DOHH2 (cell line): ENCODE measurements around the gene PAOX.

Experiments
- H3F3A ChIP-seq: fragments of 200-600 bp; sonication (generic), shearing (Covaris generic); 2 replicates; pipeline ENCODE4 v1.6.0; 2016; ENCODE audit warnings: antibody characterized with exemption, mild to moderate bottlenecking; ENCODE audit not compliant: control insufficient read depth, insufficient read depth
- H3K27ac ChIP-seq: fragments of 200-600 bp; sonication (generic); 2 replicates; pipeline ENCODE4 v1.5.1; 2014; ENCODE audit warnings: low read depth, mild to moderate bottlenecking, low read length, moderate library complexity
- H3K27me3 ChIP-seq: fragments of 200-600 bp; sonication (generic); 2 replicates; pipeline ENCODE4 v1.6.1; 2014; ENCODE audit warnings: mild to moderate bottlenecking, low read length, mixed read lengths; ENCODE audit not compliant: control insufficient read depth
- H3K36me3 ChIP-seq: fragments of 200-600 bp; sonication (generic); 2 replicates; pipeline ENCODE4 v1.6.1; 2014; ENCODE audit warnings: mild to moderate bottlenecking, low read length, moderate library complexity, mixed read lengths; ENCODE audit not compliant: control insufficient read depth
- H3K4me1 ChIP-seq: fragments of 200-600 bp; sonication (generic); 2 replicates; pipeline ENCODE4 v1.6.1; 2014; ENCODE audit warnings: mild to moderate bottlenecking, low read length, mixed read lengths; ENCODE audit not compliant: control insufficient read depth
- H3K4me2 ChIP-seq: fragments of 200-600 bp; sonication (generic); 2 replicates; pipeline ENCODE4 v1.6.0; 2014; ENCODE audit warnings: mild to moderate bottlenecking, low read length, moderate library complexity
- H3K4me3 ChIP-seq: fragments of 200-600 bp; sonication (generic); 2 replicates; pipeline ENCODE4 v1.5.1; 2014; ENCODE audit warnings: mild to moderate bottlenecking, low read length, mixed read lengths
- H3K79me2 ChIP-seq: fragments of 200-600 bp; sonication (generic); 2 replicates; pipeline ENCODE4 v1.6.1; 2014; ENCODE audit warnings: mild to moderate bottlenecking, low read length, mixed read lengths; ENCODE audit not compliant: control insufficient read depth
- H3K9me2 ChIP-seq: fragments of 200-600 bp; sonication (generic); replicated peaks from 2 replicates; pipeline ENCODE4 v1.6.1; 2014; ENCODE audit warnings: mild to moderate bottlenecking, low read length, mixed read lengths; ENCODE audit not compliant: control insufficient read depth
- H3K9me3 ChIP-seq: fragments of 200-600 bp; sonication (generic); 2 replicates; pipeline ENCODE4 v1.6.1; 2014; ENCODE audit warnings: antibody characterized with exemption, low read length, mixed read lengths; ENCODE audit not compliant: control insufficient read depth, insufficient read depth
- H4K20me1 ChIP-seq: fragments of 200-600 bp; sonication (generic); 2 replicates; pipeline ENCODE4 v1.6.0; 2014; ENCODE audit warnings: low read depth, mild to moderate bottlenecking, antibody characterized with exemption, low read length, moderate library complexity; ENCODE audit not compliant: control insufficient read depth, insufficient read depth
- CTCF ChIP-seq: fragments of 200-600 bp; sonication (generic); IDR thresholded peaks from one replicate; pipeline ENCODE4 v1.5.1; 2014; ENCODE audit warnings: antibody characterized with exemption, mild to moderate bottlenecking, low read depth, low read length; ENCODE audit not compliant: poor library complexity, severe bottlenecking
- EZH2phosphoT487 ChIP-seq: fragments of 200-600 bp; sonication (generic); IDR thresholded peaks from 2 replicates; pipeline ENCODE4 v1.6.1; 2017; ENCODE audit warnings: borderline replicate concordance, mild to moderate bottlenecking, antibody characterized with exemption, low read length, moderate library complexity, mixed read lengths

Gene PAOX

DNA sequence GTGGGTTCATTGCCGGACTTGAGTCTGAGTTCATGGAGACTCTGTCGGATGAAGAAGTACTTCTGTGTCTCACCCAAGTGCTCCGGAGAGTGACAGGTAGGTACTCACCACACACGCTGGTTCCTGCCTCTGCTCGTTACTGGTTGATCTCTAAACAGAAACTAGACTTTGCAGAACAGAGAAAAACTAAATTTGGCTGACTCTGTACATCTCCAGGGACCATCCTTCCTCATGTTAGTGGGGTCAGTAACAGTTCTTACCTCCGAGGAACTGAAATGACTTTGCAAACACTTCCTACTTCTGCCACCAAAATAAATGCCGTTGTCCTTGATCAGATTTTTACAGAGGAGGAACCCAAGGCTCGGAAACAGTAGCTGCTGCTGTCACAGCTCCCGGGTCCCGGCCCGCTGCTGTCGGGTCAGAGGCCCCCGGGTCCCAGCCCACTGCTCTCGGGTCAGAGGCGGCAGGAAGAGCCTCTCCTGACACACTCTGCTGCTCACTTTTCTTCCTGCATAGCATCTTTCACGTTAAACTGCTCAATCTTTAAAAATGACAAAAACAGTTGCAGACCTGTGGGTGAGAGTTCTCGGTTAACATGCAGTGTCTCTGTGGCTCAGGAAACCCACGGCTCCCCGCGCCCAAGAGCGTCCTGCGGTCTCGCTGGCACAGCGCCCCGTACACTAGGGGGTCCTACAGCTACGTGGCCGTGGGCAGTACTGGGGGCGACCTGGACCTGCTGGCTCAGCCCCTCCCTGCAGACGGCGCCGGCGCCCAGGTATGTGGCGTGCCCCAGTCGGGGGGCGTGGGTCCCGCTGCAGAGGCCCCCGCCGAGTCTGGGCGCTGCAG, 10.1 kb downstream of the PAOX start:
- H3K9me2 ChIP-seq = no peaks in the 10 kb centered on the region
- H3K4me3 ChIP-seq = peak overlapping the region; percentile 83
- peak; percentile 38 for TF ChIP-seq CTCF
- TF ChIP-seq EZH2phosphoT487 = no peak
- H3K4me1 ChIP-seq = peaks cover 56% of the 10 kb centered on the region
- peaks cover 21% of the 10 kb centered on the region for H3K36me3 ChIP-seq
- no peaks in the 10 kb centered on the region for H3K27me3 ChIP-seq
- peak overlapping the region; percentile 97 for H3K27ac ChIP-seq
- peaks cover 8% of the 10 kb centered on the region for H3K79me2 ChIP-seq
- H3F3A ChIP-seq = peaks cover 17% of the 10 kb centered on the region
- no peaks in the 10 kb centered on the region for H4K20me1 ChIP-seq
- no peaks in the 10 kb centered on the region for H3K9me3 ChIP-seq
- peak overlapping the region; percentile 84 for H3K4me2 ChIP-seq

DNA sequence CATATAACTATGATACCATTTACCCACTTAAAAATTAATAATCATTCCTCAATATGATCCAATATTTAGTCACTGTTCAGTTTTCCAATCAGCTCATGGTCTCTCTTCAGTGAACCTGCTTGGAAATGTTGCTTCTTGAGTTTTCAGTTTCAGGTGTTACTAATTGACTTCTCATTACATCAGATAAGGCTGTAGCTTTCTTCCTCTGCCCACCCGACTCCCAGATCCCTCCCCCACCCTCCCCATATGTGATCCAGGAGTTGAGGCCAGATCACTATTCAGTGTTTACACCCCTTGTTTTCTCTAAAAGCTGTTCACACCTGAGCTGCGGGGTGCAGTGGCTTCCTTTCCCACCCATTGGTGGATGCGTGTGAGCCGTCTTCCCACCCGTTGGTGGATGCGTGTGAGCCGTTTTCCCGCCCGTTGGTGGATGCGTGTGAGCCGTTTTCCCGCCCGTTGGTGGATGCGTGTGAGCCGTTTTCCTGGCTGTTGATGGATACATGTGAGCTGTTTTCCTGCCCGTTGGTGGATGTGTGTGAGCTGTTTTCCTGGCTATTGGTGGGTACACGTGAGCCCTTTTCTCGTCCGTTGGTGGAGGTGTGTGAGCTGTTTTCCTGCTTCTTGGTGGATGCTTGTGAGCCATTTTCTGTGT, 11.7 kb downstream of the PAOX start:
- Histone ChIP-seq H3K4me1 (peaks cover 65% of the 10 kb centered on the region), H3K27ac (peak overlapping the region; percentile 97)

GRCh38 chr10:133391249-133391635, 12.2 kb downstream of the PAOX start:
- Histone ChIP-seq H4K20me1 (peaks cover 5% of the 10 kb centered on the region; the same call in 1 of the 2 replicates), H3K27ac (peak overlapping the region; percentile 97), H3K4me1 (peaks cover 67% of the 10 kb centered on the region), H3F3A (peaks cover 17% of the 10 kb centered on the region), H3K36me3 (peaks cover 37% of the 10 kb centered on the region), H3K9me2 (no peaks in the 10 kb centered on the region), H3K9me3 (no peaks in the 10 kb centered on the region), H3K4me2 (peak overlapping the region; percentile 84), H3K79me2 (peaks cover 28% of the 10 kb centered on the region), H3K4me3 (peak overlapping the region; percentile 83), H3K27me3 (no peaks in the 10 kb centered on the region)
- TF ChIP-seq EZH2phosphoT487 = no peak
- no peak for TF ChIP-seq CTCF

More for the DNA sequence above, 11.7 kb downstream of the PAOX start:
- Histone ChIP-seq H4K20me1 (peaks cover 5% of the 10 kb centered on the region; the same call in 1 of the 2 replicates), H3K9me3 (no peaks in the 10 kb centered on the region), H3K4me3 (peak overlapping the region; percentile 83), H3K9me2 (no peaks in the 10 kb centered on the region), H3K79me2 (peaks cover 23% of the 10 kb centered on the region), H3K27me3 (no peaks in the 10 kb centered on the region), H3K36me3 (peaks cover 32% of the 10 kb centered on the region), H3K4me2 (peak overlapping the region; percentile 84), H3F3A (peaks cover 17% of the 10 kb centered on the region)
- TF ChIP-seq EZH2phosphoT487 (no peak), CTCF (no peak)
